Fibroblast of pulmonary artery (primary cell): ENCODE data around the gene IRAK3.
A peak's percentile ranks its signal among the peaks of the same experiment; 100 is the strongest.

Source experiments
- DNase-seq: peaks from one replicate; pipeline ENCODE4 v3.0.0-alpha.2; 2010; ENCODE audit warnings: low read depth
- H3K4me3 ChIP-seq: replicated peaks from 2 replicates; pipeline ENCODE4 v1.5.1; 2011; ENCODE audit warnings: low read depth, mild to moderate bottlenecking, control low read depth, low read length, moderate library complexity
- TF ChIP-seq, protein P1 (sequence below): IDR thresholded peaks from 2 replicates; pipeline ENCODE4 v1.5.1; 2011; ENCODE audit warnings: mild to moderate bottlenecking, control low read depth, low read length, inconsistent platforms; ENCODE audit errors: missing control alignments

The IRAK3 gene

DNA sequence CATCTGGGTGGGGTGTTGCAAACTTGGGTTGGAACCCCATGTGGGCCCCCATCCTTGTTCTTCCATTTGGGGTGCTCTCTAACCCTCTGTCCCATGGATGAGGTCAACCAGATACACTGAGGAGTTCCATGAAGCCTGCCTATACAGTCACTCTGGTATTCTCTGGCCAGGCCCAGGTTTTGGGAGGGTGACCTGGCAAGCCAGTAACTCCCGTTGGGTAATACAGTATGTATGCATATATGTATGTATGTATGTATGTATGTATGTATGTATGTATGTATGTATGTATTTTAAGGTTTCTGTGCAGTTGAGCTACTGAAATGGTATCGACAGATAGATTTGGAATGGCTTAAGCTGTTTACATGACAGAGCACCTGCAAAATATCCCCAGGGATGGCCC is 100.5 kb downstream of the IRAK3 start:
- DNase-seq, result no peak
- TF ChIP-seq, protein P1, sequence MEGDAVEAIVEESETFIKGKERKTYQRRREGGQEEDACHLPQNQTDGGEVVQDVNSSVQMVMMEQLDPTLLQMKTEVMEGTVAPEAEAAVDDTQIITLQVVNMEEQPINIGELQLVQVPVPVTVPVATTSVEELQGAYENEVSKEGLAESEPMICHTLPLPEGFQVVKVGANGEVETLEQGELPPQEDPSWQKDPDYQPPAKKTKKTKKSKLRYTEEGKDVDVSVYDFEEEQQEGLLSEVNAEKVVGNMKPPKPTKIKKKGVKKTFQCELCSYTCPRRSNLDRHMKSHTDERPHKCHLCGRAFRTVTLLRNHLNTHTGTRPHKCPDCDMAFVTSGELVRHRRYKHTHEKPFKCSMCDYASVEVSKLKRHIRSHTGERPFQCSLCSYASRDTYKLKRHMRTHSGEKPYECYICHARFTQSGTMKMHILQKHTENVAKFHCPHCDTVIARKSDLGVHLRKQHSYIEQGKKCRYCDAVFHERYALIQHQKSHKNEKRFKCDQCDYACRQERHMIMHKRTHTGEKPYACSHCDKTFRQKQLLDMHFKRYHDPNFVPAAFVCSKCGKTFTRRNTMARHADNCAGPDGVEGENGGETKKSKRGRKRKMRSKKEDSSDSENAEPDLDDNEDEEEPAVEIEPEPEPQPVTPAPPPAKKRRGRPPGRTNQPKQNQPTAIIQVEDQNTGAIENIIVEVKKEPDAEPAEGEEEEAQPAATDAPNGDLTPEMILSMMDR, result no peak
- H3K4me3 ChIP-seq, result no peak overlapping the region

DNA sequence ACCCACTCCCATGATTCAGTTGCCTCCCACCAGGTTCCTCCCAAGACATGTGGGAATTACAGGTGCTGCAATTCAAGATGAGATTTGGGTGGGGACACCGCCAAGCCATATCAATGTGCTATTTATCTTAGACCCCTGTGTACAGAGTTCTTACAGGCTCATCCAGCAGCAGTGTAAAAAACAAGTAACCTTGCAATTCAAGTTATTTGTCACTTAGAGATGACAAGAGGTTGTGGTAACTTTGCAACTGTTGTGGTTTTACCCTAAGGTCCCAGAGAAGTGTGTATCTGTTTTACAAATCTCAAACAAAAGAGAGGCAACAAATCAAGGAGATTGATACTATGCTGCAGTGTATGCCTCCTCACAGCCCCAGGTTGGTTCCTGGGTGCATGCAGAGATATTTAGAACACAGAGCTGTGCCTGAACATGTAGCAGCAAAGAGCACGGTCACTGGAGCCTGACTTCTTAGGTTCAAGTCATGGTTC is 101.7 kb downstream of the IRAK3 start:
- no peak for DNase-seq
- TF ChIP-seq, protein P1, result no peak
- H3K4me3 ChIP-seq, result no peak overlapping the region

DNA sequence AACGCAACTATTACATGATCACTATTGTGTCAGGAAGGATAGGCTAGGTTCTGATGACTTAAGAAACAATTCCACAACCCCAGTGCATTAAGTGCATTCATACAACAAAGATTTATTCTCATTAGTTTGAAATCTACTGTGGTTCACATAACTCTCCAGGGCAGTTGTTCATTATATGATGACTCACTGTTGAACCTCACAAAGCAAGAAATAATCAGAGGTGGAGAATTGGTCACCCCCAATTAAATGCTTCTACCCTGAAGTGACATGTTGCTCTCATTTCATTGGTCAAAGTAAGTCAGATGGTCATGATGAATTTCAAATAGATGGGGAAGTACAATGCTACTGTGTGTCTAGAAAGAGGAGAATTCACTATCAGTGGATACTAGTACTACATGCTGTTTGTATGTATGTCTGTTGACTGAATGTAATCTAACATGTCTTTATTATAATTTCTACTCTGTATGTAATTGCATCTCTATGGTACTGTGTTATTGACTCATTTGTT is 107.2 kb downstream of the IRAK3 start:
- TF ChIP-seq, protein P1, result no peak
- H3K4me3 ChIP-seq, result no peak overlapping the region
- no peak for DNase-seq

DNA sequence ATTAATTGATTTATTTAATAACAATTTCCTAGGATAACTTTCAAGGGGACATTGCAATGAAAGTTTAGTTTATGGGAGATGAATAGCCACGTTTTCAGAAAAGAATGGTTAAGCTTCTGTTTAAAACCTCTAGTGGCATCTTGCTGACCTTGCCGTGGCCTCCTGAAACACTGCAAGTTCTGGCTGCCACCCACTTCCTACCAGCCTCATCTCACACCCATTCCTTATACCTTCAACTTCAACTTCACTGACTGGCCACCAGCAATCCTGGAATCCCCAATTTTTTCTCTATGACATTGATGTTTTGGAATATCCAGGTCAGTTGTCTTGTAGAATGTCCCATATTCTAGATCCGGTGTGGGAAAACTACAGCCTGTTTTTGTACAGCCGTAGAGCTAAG is 108.1 kb downstream of the IRAK3 start:
- DNase-seq, result no peak
- no peak overlapping the region for H3K4me3 ChIP-seq
- TF ChIP-seq, protein P1, result no peak

DNA sequence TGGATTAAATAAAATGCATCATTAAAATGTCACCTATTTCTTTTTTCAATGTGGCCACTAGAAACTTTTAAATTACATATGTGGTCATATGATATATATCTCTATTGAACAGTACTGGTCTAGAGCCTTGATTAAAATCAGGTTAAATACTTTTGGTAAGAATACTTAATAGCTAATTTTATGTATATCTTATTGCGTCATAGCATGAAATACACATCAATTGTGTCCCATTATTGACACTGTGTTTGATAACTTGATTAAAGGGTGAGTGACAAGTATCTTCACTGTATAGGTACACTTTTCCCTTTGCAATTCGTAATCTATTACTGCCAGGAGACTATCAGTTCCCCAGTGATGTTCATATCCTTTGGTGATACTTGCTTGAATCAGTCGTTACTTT is 108.9 kb downstream of the IRAK3 start:
- DNase-seq, result no peak
- H3K4me3 ChIP-seq, result no peak overlapping the region
- TF ChIP-seq, protein P1, result no peak

DNA sequence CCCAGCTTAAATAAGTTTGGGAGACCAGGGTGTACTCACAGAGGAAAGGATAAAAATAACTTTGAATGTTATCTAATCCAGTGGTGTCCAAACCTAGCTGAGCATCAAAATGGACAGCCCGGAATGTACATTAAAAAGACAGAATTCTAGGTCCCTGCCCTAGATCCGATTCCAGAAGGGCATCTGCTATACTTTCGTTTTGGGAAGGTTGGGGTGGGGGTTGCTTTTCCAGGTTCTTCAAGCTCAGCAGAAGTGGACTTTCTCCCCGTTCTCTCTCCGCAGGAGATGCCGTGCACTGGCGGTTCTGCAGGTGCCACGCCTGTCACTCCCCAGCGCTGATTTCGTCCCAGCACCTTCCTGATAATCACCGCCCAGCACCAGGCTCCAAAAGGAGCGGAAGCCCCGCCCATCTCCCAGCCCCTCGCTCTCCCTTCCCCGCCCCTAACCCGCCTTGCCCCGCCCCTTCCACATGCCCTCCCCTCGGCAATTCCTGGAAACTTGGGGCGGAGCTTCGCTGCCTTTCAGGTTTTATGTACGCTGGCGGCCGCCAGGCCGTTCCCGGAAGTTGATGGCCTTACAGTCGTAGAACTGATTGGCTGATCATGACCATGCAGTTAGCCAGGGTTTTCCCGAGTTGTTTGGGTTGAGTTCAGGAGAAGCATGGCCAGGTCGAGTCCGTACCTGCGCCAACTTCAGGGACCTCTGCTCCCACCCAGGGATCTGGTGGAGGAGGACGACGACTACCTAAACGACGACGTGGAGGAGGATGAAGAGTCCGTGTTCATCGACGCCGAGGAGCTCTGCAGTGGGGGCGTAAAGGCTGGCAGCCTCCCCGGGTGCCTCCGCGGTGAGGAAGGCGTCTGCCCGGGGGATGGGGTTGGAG is 113.2 kb downstream of the IRAK3 start, which contains the start of gene HELB:
TSS of gene HELB (plus strand) at position 550 of the 883 bp plus-strand sequence. CDS start at position 661, 111 bp downstream.
- DNase-seq, result peak; percentile 97
- H3K4me3 ChIP-seq, result peak within 1 kb of the TSS; percentile 69
- TF ChIP-seq, protein P1, result no peak
